Pancreas (tissue), 10 donors: ENCODE results near the gene CFAP54. TPM values are rescaled to one million over a fixed set of nuclear protein-coding genes. Genes with fewer than 3 reads are reported as not detected.

ENCODE experiments used
- ATAC-seq, 4 donors: fragments of 200-7000 bp; cut with Tn5 transposase; one replicate each; pipeline versions ENCODE4 v1.8.0 to v1.9.1; 2020; ENCODE audit warnings: mild to moderate bottlenecking in 4 of 4, moderate library complexity in 4 of 4
- DNase-seq, 6 donors: peaks; one replicate each; pipeline ENCODE4 v3.0.0-alpha.2; 2020
- FAIRE-seq: peaks from 2 replicates; lab custom pipeline; 2012; peaks lifted over from hg19 to GRCh38; lab: Jason Lieb, UNC
- H3K27ac ChIP-seq, 4 donors: fragments of 200-600 bp; sonication (generic); 1 replicate in 3 of 4; 2 replicates in 1 of 4; pipeline versions ENCODE4 v1.5.0 to v1.8.0; 2020
- H3K27me3 ChIP-seq, 4 donors: fragments of 200-600 bp; one replicate each; pipeline ENCODE4 v1.8.0; 2021
- H3K36me3 ChIP-seq, 3 donors: fragments of 200-600 bp; sonication (generic) in 1 of 3; one replicate each; pipeline versions ENCODE4 v1.5.0 to v1.8.0; 2020 to 2021
- H3K4me1 ChIP-seq, 3 donors: fragments of 200-600 bp; one replicate each; pipeline ENCODE4 v1.8.0; 2021
- H3K4me3 ChIP-seq, 4 donors: fragments of 200-600 bp; sonication (generic) in 2 of 4; one replicate each; pipeline versions ENCODE4 v1.5.0 to v1.8.0; 2020 to 2021
- H3K9me3 ChIP-seq, 4 donors: fragments of 200-600 bp; one replicate each; pipeline ENCODE4 v1.8.0; 2021
- WGBS, 2 donors: extraction: QIAGEN DNeasy Blood & Tissue Kit; methylation state at CpG; one replicate each; pipeline ENCODE4 v1.1.7; 2013; 5-methylcytosine and 5-hydroxymethylcytosine counted together
- intact Hi-C, 3 donors: fragments of 100-400 bp; cut with DNase I; formaldehyde crosslinking; loops; one replicate each; pipeline versions ENCODE4 v1.11.1 to v1.14.2; 2022
- polyA plus RNA-seq, 2 donors: library from polyadenylated mRNA; stranded (reverse); fragments of 200-250 nt; gene quantifications; one replicate each; pipeline ENCODE4 v1.2.3, GENCODE V29; 2013
- total RNA-seq, 6 donors: library from RNA; stranded (reverse); fragmentation: NEBNext Ultra II Directional in 4 of 6; extraction: Animal tissue kit (Norgen Biotek cat#: 25700) in 4 of 6; gene quantifications; one replicate each; pipeline versions ENCODE4 v1.2.1 to v1.2.4, GENCODE V29; 2021 to 2023
- TF ChIP-seq, protein P1 (sequence below), 4 donors: fragments of 200-600 bp; sonication (generic) in 3 of 4; IDR thresholded peaks; one replicate each; pipeline versions ENCODE4 v1.5.0 to v1.8.0; 2021; ENCODE audit warnings: antibody characterized with exemption in 4 of 4
- donor health status: healthy with polysubstance abuse.
- donor health status: DM: no; HTN: no; CAD: no; lungs with moderate emphysema.
- donor health status: DM: no; HTN: no; CAD: no.
- donor health status: control.
- donor health status: control.
- donor health status: Bipolar disorder and iron deficiency.
- donor health status: DM: yes; HTN: yes; CAD: no.
- donor health status: DM: no; HTN: no; CAD: no.
- donor health status: DM: no; HTN: no; CAD: no.
- donor health status: DM: yes; HTN: yes; CAD: no.

The CFAP54 gene
- total and polyA plus RNA-seq, 8 donors: 0.02 to 0.21 (median 0.11) TPM

DNA sequence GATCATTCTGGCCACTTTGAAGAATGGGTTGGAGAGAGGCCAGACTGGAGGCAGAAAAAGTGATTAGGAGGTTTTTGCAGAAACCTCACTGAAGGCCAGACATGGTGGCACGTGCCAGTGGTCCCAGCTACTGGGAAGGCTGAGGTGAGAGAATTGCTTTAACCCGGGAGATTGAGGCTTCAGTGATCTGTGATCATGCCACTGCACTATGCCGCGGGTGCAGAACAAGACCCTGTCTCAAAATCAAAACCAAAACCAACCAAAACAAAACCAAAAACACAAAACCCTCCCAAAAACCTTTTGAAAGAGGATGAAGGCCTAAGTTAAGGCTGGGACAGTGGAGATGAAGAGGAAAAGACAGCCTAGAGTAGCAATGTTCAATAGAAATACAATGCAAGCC, 15.2 kb upstream of the CFAP54 start:
- Histone ChIP-seq H3K36me3 (no peaks in the 10 kb centered on the region), H3K27ac (no peak overlapping the region), H3K27me3 (no peaks in the 10 kb centered on the region), H3K4me1 (no peaks in the 10 kb centered on the region), H3K4me3 (no peak overlapping the region), H3K9me3 (no peaks in the 10 kb centered on the region)
- 65 to 76% methylated on average over 4 of the region's 4 CpGs for WGBS, 2 donors
- FAIRE-seq (no peak), DNase-seq (no peak), ATAC-seq (no peak)
- TF ChIP-seq, protein P1, sequence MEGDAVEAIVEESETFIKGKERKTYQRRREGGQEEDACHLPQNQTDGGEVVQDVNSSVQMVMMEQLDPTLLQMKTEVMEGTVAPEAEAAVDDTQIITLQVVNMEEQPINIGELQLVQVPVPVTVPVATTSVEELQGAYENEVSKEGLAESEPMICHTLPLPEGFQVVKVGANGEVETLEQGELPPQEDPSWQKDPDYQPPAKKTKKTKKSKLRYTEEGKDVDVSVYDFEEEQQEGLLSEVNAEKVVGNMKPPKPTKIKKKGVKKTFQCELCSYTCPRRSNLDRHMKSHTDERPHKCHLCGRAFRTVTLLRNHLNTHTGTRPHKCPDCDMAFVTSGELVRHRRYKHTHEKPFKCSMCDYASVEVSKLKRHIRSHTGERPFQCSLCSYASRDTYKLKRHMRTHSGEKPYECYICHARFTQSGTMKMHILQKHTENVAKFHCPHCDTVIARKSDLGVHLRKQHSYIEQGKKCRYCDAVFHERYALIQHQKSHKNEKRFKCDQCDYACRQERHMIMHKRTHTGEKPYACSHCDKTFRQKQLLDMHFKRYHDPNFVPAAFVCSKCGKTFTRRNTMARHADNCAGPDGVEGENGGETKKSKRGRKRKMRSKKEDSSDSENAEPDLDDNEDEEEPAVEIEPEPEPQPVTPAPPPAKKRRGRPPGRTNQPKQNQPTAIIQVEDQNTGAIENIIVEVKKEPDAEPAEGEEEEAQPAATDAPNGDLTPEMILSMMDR (IDR thresholded peaks at IDR 0.05): no peak
- intact Hi-C loops: no loop called here

- Histone ChIP-seq H3K36me3 (no peaks in the 10 kb centered on the region), H3K9me3 (no peaks in the 10 kb centered on the region), H3K4me3 (no peak overlapping the region), H3K27me3 (peaks cover 0 to 2% (median 0%) of the 10 kb centered on the region in 4 donors), H3K4me1 (no peaks in the 10 kb centered on the region), H3K27ac (no peak overlapping the region)
- intact Hi-C loops: no loop called here
- FAIRE-seq (no peak), ATAC-seq (no peak), DNase-seq (no peak)
- TF ChIP-seq, protein P1 (IDR thresholded peaks at IDR 0.05): no peak
- WGBS, 2 donors: 51 to 54% methylated on average over 3 of the region's 3 CpGs
These were observed 11.4 kb upstream of the CFAP54 start for GRCh38 chr12:96478011-96478410.

- FAIRE-seq: no peak
- Histone ChIP-seq H3K4me1 (no peaks in the 10 kb centered on the region), H3K4me3 (no peak overlapping the region), H3K27me3 (peaks cover 0 to 2% (median 0%) of the 10 kb centered on the region in 4 donors), H3K36me3 (no peaks in the 10 kb centered on the region), H3K27ac (no peak overlapping the region), H3K9me3 (no peaks in the 10 kb centered on the region)
- TF ChIP-seq, protein P1 (IDR thresholded peaks at IDR 0.05): no peak
- no peak for DNase-seq
- ATAC-seq: no peak
- intact Hi-C loops: no loop called here
- WGBS, 2 donors: 85 to 87% methylated on average over 5 of the region's 5 CpGs
These were observed 7.3 kb upstream of the CFAP54 start for GRCh38 chr12:96482086-96482485.

DNA sequence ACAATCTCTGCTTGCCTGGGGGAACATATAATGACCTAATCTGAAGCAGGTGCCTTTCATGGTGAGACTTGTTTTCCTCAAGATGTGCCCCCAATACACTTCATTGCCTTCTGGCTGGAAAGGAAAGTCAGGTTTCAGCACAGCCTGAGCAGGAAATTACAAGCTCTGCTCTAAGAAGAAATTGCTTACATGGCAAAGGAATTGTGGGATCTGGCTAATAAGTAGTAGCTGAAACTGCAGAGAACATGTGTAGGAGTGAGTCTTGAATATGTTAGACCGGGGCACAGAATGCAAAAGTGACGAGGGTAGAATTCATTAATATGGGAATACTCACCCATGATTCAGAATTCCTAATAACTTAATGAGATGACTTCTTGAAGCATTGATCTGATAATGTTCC, 6.3 kb upstream of the CFAP54 start:
- intact Hi-C loops: no loop called here
- H3K4me1 ChIP-seq: no peaks in the 10 kb centered on the region
- TF ChIP-seq, protein P1 (IDR thresholded peaks at IDR 0.05): no peak
- DNase-seq (no peak), ATAC-seq (no peak), FAIRE-seq (no peak)
- H3K9me3 ChIP-seq: no peaks in the 10 kb centered on the region
- 79 to 90% methylated on average over 2 of the region's 2 CpGs for WGBS, 2 donors
- H3K27ac ChIP-seq: no peak overlapping the region
- no peak overlapping the region for H3K4me3 ChIP-seq
- no peaks in the 10 kb centered on the region for H3K36me3 ChIP-seq
- H3K27me3 ChIP-seq: peaks cover 0 to 6% (median 1%) of the 10 kb centered on the region in 4 donors

GRCh38 chr12:96486751-96487613, 2.4 kb upstream of the CFAP54 start:
- 73 to 84% methylated on average over 12 of the region's 12 CpGs for WGBS, 2 donors
- intact Hi-C loops: no loop called here
- Histone ChIP-seq H3K27ac (no peak overlapping the region), H3K4me1 (no peaks in the 10 kb centered on the region), H3K9me3 (no peaks in the 10 kb centered on the region), H3K4me3 (no peak overlapping the region), H3K27me3 (peaks cover 0 to 6% (median 0%) of the 10 kb centered on the region in 4 donors), H3K36me3 (no peaks in the 10 kb centered on the region)
- TF ChIP-seq, protein P1 (IDR thresholded peaks at IDR 0.05): no peak
- FAIRE-seq: no peak
- DNase-seq: no peak
- ATAC-seq: no peak
